Smooth muscle cell (in vitro differentiated cells): ENCODE data around the gene ZBTB17. TPM values are rescaled to one million over a fixed set of nuclear protein-coding genes. Genes with fewer than 3 reads are reported as not detected.

ENCODE experiments used
- DNase-seq: peaks from one replicate; lab custom pipeline; 2025; ENCODE audit not compliant: unreplicated experiment; lab: John Stamatoyannopoulos, UW
- H2AFZ ChIP-seq: fragments of 200-600 bp; sonication (generic); 2 replicates; pipeline ENCODE4 v1.6.0; 2016; ENCODE audit warnings: antibody characterized with exemption, low read depth, mild to moderate bottlenecking
- H3F3A ChIP-seq: fragments of 200-600 bp; sonication (generic); 2 replicates; pipeline ENCODE4 v1.6.0; 2017; ENCODE audit warnings: antibody characterized with exemption, low read depth
- H3K27ac ChIP-seq: fragments of 200-600 bp; sonication (generic); 2 replicates; pipeline ENCODE4 v1.5.1; 2016; ENCODE audit warnings: low read depth, mild to moderate bottlenecking
- H3K27me3 ChIP-seq: fragments of 200-600 bp; sonication (generic); 2 replicates; pipeline ENCODE4 v1.6.1; 2016; ENCODE audit warnings: low read depth, mild to moderate bottlenecking
- H3K36me3 ChIP-seq: fragments of 200-600 bp; sonication (generic); 2 replicates; pipeline ENCODE4 v1.5.1; 2016; ENCODE audit warnings: low read depth
- H3K4me1 ChIP-seq: fragments of 200-600 bp; sonication (generic); 2 replicates; pipeline ENCODE4 v1.5.1; 2016; ENCODE audit warnings: low read depth
- H3K4me2 ChIP-seq: fragments of 200-600 bp; sonication (generic); 2 replicates; pipeline ENCODE4 v1.6.0; 2016; ENCODE audit warnings: mild to moderate bottlenecking
- H3K4me3 ChIP-seq: fragments of 200-600 bp; sonication (generic); 2 replicates; pipeline ENCODE4 v1.5.1; 2016; ENCODE audit warnings: mild to moderate bottlenecking
- H3K79me2 ChIP-seq: fragments of 200-600 bp; sonication (generic); 2 replicates; pipeline ENCODE4 v1.6.0; 2016; ENCODE audit warnings: low read depth, mild to moderate bottlenecking
- H3K9ac ChIP-seq: fragments of 200-600 bp; sonication (generic); 2 replicates; pipeline ENCODE4 v1.6.0; 2016; ENCODE audit warnings: low read depth
- H3K9me3 ChIP-seq: fragments of 200-600 bp; sonication (generic); replicated peaks from 2 replicates; pipeline ENCODE4 v1.5.1; 2016; ENCODE audit warnings: low read depth
- H4K20me1 ChIP-seq: fragments of 200-600 bp; sonication (generic); 2 replicates; pipeline ENCODE4 v1.6.0; 2016; ENCODE audit warnings: low read depth
- CTCF ChIP-seq: fragments of 200-600 bp; sonication (generic); IDR thresholded peaks from 2 replicates; pipeline ENCODE4 v1.5.1; 2017; ENCODE audit warnings: borderline replicate concordance, mild to moderate bottlenecking, antibody characterized with exemption; ENCODE audit not compliant: insufficient read depth, poor library complexity, severe bottlenecking
- WGBS: methylation state at CpG from one replicate; pipeline ENCODE4 v1.1.7; 2016; ENCODE audit warnings: low lambda C conversion rate; 5-methylcytosine and 5-hydroxymethylcytosine counted together
- polyA plus RNA-seq: library from polyadenylated mRNA; unstranded; fragments of >200 nt; fragmentation: Nextera tagmentation; extraction: Ambion mirVana; gene quantifications from 2 replicates; pipeline ENCODE4 v1.2.1, GENCODE V29; 2016
- total RNA-seq: library from RNA; depleted of rRNA; stranded (reverse); fragments of >200 nt; gene quantifications from 2 replicates; pipeline ENCODE4 v1.2.3, GENCODE V29; 2014

ZBTB17 gene
- total and polyA plus RNA-seq, 2 experiments from 2014 or later, result 29.4 to 42.5 TPM

GRCh38 chr1:15945832-15946448 lies 30.0 kb downstream of the ZBTB17 start:
- no peak for DNase-seq
- Histone ChIP-seq H3K9me3 (no peaks in the 10 kb centered on the region), H3K79me2 (peaks cover 18% of the 10 kb centered on the region), H3K4me3 (no peak overlapping the region), H3K9ac (no peak overlapping the region), H3K27ac (no peak overlapping the region), H3K4me2 (no peak overlapping the region), H2AFZ (no peak overlapping the region), H3F3A (peaks cover 16% of the 10 kb centered on the region), H3K4me1 (peaks cover 21% of the 10 kb centered on the region), H3K36me3 (no peaks in the 10 kb centered on the region), H3K27me3 (no peaks in the 10 kb centered on the region), H4K20me1 (peaks cover 28% of the 10 kb centered on the region)
- no peak for TF ChIP-seq CTCF
- WGBS, result 96% methylated on average over 17 of the region's 17 CpGs

- 98% methylated on average over 39 of the region's 39 CpGs for WGBS
Measured at GRCh38 chr1:15945011-15945831, 30.7 kb downstream of the ZBTB17 start.

GRCh38 chr1:15944308-15945010 lies 31.4 kb downstream of the ZBTB17 start:
- Histone ChIP-seq H3K9ac (no peak overlapping the region), H3K79me2 (peaks cover 18% of the 10 kb centered on the region), H3K4me1 (peaks cover 11% of the 10 kb centered on the region), H3K27me3 (no peaks in the 10 kb centered on the region), H3K36me3 (no peaks in the 10 kb centered on the region), H3K4me2 (no peak overlapping the region), H4K20me1 (peaks cover 28% of the 10 kb centered on the region), H2AFZ (no peak overlapping the region), H3F3A (peaks cover 26% of the 10 kb centered on the region), H3K27ac (no peak overlapping the region), H3K9me3 (no peaks in the 10 kb centered on the region), H3K4me3 (no peak overlapping the region)
- TF ChIP-seq CTCF, result no peak
- 97% methylated on average over 32 of the region's 55 CpGs for WGBS
- DNase-seq, result no peak

More at GRCh38 chr1:15945011-15945831, 30.7 kb downstream of the ZBTB17 start:
- no peak overlapping the region for H2AFZ ChIP-seq
- peaks cover 22% of the 10 kb centered on the region for H3F3A ChIP-seq
- no peak overlapping the region for H3K4me2 ChIP-seq
- no peaks in the 10 kb centered on the region for H3K9me3 ChIP-seq
- DNase-seq, result no peak
- TF ChIP-seq CTCF, result no peak
- peaks cover 18% of the 10 kb centered on the region for H3K79me2 ChIP-seq
- H3K27me3 ChIP-seq, result no peaks in the 10 kb centered on the region
- no peak overlapping the region for H3K27ac ChIP-seq
- H3K9ac ChIP-seq, result no peak overlapping the region
- peaks cover 16% of the 10 kb centered on the region for H3K4me1 ChIP-seq
- H4K20me1 ChIP-seq, result peaks cover 28% of the 10 kb centered on the region
- H3K36me3 ChIP-seq, result no peaks in the 10 kb centered on the region
- H3K4me3 ChIP-seq, result no peak overlapping the region
